ENCODE results near the gene MORN2.

GRCh38 chr2:38862476-38862875 is 13.3 kb upstream of the MORN2 start:
- TF ChIP-seq CTCF (IDR thresholded peaks at IDR 0.05) (no peak), EZH2phosphoT487 (IDR thresholded peaks at IDR 0.05) (no peak), EZH2 (IDR thresholded peaks at IDR 0.05) (no peak)
